Ectodermal cell (in vitro differentiated cells): ENCODE measurements around the gene MAPK12.

ENCODE experiments used
- H3K27ac ChIP-seq: 2 replicates; pipeline ENCODE4 v1.7.0; 2013; ENCODE audit warnings: mild to moderate bottlenecking, low read depth, low read length; ENCODE audit not compliant: insufficient read depth, poor library complexity, severe bottlenecking
- H3K27me3 ChIP-seq: 2 replicates; pipeline ENCODE4 v1.7.0; 2013; ENCODE audit warnings: mild to moderate bottlenecking, low read length; ENCODE audit not compliant: insufficient read depth, control insufficient read depth, poor library complexity, severe bottlenecking
- H3K36me3 ChIP-seq: one replicate; pipeline ENCODE4 v1.7.0; 2013; ENCODE audit warnings: low read length; ENCODE audit not compliant: control insufficient read depth, insufficient read depth
- H3K4me1 ChIP-seq: one replicate; pipeline ENCODE4 v1.7.0; 2013; ENCODE audit warnings: low read length; ENCODE audit not compliant: control insufficient read depth, insufficient read depth
- H3K4me3 ChIP-seq: 2 replicates; pipeline ENCODE4 v1.7.0; 2013; ENCODE audit warnings: low read depth, low read length, control low read depth; ENCODE audit not compliant: insufficient read depth
- H3K9me3 ChIP-seq: 2 replicates; pipeline ENCODE4 v1.7.0; 2013; ENCODE audit warnings: mild to moderate bottlenecking, low read length, moderate library complexity; ENCODE audit not compliant: control insufficient read depth
- WGBS, 2 experiments: methylation state at CpG; one replicate each; pipeline ENCODE4 v1.1.7; 2013; ENCODE audit warnings: missing lambda C conversion rate in 2 of 2; 5-methylcytosine and 5-hydroxymethylcytosine counted together

Gene MAPK12

GRCh38 chr22:50204571-50204970 is 56.9 kb downstream of the MAPK12 start:
- no peaks in the 10 kb centered on the region for H3K9me3 ChIP-seq
- peaks cover 2% of the 10 kb centered on the region for H3K36me3 ChIP-seq
- WGBS, 2 experiments: 92 to 95% methylated on average over 7 of the region's 7 CpGs
- no peak overlapping the region for H3K27ac ChIP-seq
- H3K4me3 ChIP-seq: no peak overlapping the region
- peaks cover 16% of the 10 kb centered on the region for H3K4me1 ChIP-seq
- H3K27me3 ChIP-seq: peaks cover 4% of the 10 kb centered on the region

GRCh38 chr22:50203288-50203687 is 58.2 kb downstream of the MAPK12 start:
- Histone ChIP-seq H3K27me3 (peaks cover 4% of the 10 kb centered on the region), H3K27ac (no peak overlapping the region), H3K9me3 (no peaks in the 10 kb centered on the region), H3K4me1 (peaks cover 16% of the 10 kb centered on the region), H3K4me3 (no peak overlapping the region), H3K36me3 (peaks cover 2% of the 10 kb centered on the region)
- 100% methylated on average over 1 of the region's 1 CpG for WGBS, 2 experiments
